Measurements from ENCODE around the gene RAB4B. TPM values are rescaled to one million over a fixed set of nuclear protein-coding genes. Genes with fewer than 3 reads are reported as not detected.

Gene RAB4B
- total RNA-seq, 2 experiments from 2014 or later, result 37.1 to 51.3 TPM

DNA sequence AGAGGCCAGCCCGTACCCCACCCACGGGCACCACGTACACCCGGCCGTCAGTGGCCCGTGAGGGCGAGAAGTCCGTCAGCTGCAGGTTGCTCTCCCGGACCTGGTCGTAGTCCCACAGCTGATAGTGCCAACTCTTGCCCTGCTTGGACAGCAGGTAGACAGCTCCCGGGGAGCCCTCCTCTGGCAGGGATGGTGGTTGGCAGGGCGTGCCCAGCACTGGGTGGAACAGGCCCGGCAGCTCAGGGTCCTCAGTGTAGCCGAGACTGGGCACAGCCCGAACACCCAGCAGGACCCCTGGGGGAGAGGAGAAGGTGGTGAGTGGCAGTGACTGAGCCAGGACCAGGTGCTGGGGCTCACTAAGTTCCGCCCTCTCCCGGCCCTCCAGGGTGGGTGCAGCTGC lies 35.6 kb upstream of the RAB4B start:
- Histone ChIP-seq H2AFZ (ENCODE audit: low read length) (no peak overlapping the region), H3K4me3 (ENCODE audit: low read depth, low read length, poor library complexity, severe bottlenecking) (no peak overlapping the region), H3K4me2 (ENCODE audit: low read length) (no peak overlapping the region), H3K9me2 (ENCODE audit: insufficient read depth, low read length) (no peaks in the 10 kb centered on the region), H3K79me2 (ENCODE audit: insufficient read depth, low read depth, low read length) (no peaks in the 10 kb centered on the region; the same call in 1 of the 2 replicates), H3K27ac (ENCODE audit: low read depth, low read length, poor library complexity, severe bottlenecking) (no peak overlapping the region), H3K9me3 (ENCODE audit: low read length) (no peaks in the 10 kb centered on the region), H3K4me1 (ENCODE audit: insufficient read depth, low read length, poor library complexity, severe bottlenecking) (no peaks in the 10 kb centered on the region), H4K20me1 (ENCODE audit: insufficient read depth, low read length) (no peaks in the 10 kb centered on the region), H3K36me3 (ENCODE audit: insufficient read depth, low read length) (peaks cover 10% of the 10 kb centered on the region; the same call in 1 of the 2 replicates)
- CTCF ChIA-PET (ENCODE audit: unreplicated experiment), result no interaction called here
- DNase-seq (ENCODE audit: low spot score), result no peak
- intact Hi-C loops (cut with micrococcal nuclease; ENCODE audit: unreplicated experiment), result no loop called here
- TF ChIP-seq, protein P1, sequence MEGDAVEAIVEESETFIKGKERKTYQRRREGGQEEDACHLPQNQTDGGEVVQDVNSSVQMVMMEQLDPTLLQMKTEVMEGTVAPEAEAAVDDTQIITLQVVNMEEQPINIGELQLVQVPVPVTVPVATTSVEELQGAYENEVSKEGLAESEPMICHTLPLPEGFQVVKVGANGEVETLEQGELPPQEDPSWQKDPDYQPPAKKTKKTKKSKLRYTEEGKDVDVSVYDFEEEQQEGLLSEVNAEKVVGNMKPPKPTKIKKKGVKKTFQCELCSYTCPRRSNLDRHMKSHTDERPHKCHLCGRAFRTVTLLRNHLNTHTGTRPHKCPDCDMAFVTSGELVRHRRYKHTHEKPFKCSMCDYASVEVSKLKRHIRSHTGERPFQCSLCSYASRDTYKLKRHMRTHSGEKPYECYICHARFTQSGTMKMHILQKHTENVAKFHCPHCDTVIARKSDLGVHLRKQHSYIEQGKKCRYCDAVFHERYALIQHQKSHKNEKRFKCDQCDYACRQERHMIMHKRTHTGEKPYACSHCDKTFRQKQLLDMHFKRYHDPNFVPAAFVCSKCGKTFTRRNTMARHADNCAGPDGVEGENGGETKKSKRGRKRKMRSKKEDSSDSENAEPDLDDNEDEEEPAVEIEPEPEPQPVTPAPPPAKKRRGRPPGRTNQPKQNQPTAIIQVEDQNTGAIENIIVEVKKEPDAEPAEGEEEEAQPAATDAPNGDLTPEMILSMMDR (conservative IDR thresholded peaks at IDR 0.05; ENCODE audit: low read length), result no peak
- no peak for TF ChIP-seq EZH2phosphoT487 (IDR thresholded peaks at IDR 0.05; ENCODE audit: borderline replicate concordance, low read depth, low read length)
- POLR2A ChIA-PET, result no interaction called here
- no TSS peak for BruUV-seq (replicated peaks)

DNA sequence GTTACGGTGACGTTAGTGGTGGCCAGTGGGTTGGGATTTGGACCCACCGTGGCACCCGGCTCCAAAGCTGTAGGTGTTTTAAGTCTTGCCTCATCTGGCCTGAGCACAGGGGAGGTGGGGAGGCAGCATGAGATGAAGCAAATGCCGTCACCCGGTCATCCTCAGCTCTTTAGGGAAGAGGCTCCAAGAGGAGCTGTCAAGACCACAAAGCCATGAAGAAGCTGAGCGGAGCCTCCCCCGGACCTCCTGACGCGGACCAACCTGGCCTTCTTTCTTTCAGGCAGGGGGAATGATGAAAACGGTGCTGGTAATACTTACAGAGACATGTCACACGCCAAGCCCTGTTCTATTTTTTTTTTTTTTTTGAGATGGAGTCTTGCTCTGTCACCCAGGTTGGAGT lies 35.2 kb upstream of the RAB4B start:
- H2AFZ ChIP-seq (ENCODE audit: low read length), result no peak overlapping the region
- H3K4me1 ChIP-seq (ENCODE audit: insufficient read depth, low read length, poor library complexity, severe bottlenecking), result peaks cover 3% of the 10 kb centered on the region
- H3K4me3 ChIP-seq (ENCODE audit: low read depth, low read length, poor library complexity, severe bottlenecking), result no peak overlapping the region
- H3K9me3 ChIP-seq (ENCODE audit: low read length), result no peaks in the 10 kb centered on the region
- no peaks in the 10 kb centered on the region for H3K9me2 ChIP-seq (ENCODE audit: insufficient read depth, low read length)
- POLR2A ChIA-PET, result interaction anchor here (0.9 kb wide), 1 partner anchor 16 kb away, joined by 3 read pairs; no protein-coding TSS in a partner anchor
- peaks cover 10% of the 10 kb centered on the region; the same call in 1 of the 2 replicates for H3K36me3 ChIP-seq (ENCODE audit: insufficient read depth, low read length)
- H4K20me1 ChIP-seq (ENCODE audit: insufficient read depth, low read length), result no peaks in the 10 kb centered on the region
- intact Hi-C loops (cut with micrococcal nuclease; ENCODE audit: unreplicated experiment), result no loop called here
- peaks cover 4% of the 10 kb centered on the region; the same call in 1 of the 2 replicates for H3K79me2 ChIP-seq (ENCODE audit: insufficient read depth, low read depth, low read length)
- CTCF ChIA-PET (ENCODE audit: unreplicated experiment), result no interaction called here
- TF ChIP-seq, protein P1 (conservative IDR thresholded peaks at IDR 0.05; ENCODE audit: low read length), result no peak
- no peak for TF ChIP-seq EZH2phosphoT487 (IDR thresholded peaks at IDR 0.05; ENCODE audit: borderline replicate concordance, low read depth, low read length)
- no TSS peak for BruUV-seq (replicated peaks)
- no peak for DNase-seq (ENCODE audit: low spot score)
- H3K27ac ChIP-seq (ENCODE audit: low read depth, low read length, poor library complexity, severe bottlenecking), result no peak overlapping the region
- H3K4me2 ChIP-seq (ENCODE audit: low read length), result no peak overlapping the region

DNA sequence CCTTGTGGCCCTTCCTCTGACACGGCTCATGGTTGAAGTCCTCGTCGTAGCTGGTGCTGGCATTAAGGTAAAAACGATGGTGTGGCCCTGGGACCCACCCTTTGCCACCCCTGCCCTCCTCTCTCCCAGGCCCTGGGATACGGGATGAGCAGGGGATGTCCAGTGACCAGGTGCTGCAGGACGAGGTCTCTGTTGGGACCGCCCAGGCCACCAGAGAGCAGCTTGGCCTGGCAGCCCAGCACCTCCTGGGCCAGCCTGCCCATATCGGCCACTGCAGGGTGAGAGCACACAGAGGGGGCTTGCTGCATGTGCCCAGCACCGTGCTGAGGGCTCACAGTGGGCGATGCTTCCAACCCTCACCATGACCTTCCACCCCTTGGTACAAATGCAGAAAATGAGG lies 34.1 kb upstream of the RAB4B start:
- Histone ChIP-seq H3K79me2 (ENCODE audit: insufficient read depth, low read depth, low read length) (peaks cover 6% of the 10 kb centered on the region; the same call in 1 of the 2 replicates), H3K9me2 (ENCODE audit: insufficient read depth, low read length) (no peaks in the 10 kb centered on the region), H2AFZ (ENCODE audit: low read length) (no peak overlapping the region), H3K27ac (ENCODE audit: low read depth, low read length, poor library complexity, severe bottlenecking) (no peak overlapping the region), H4K20me1 (ENCODE audit: insufficient read depth, low read length) (no peaks in the 10 kb centered on the region), H3K4me2 (ENCODE audit: low read length) (no peak overlapping the region), H3K9me3 (ENCODE audit: low read length) (no peaks in the 10 kb centered on the region), H3K4me1 (ENCODE audit: insufficient read depth, low read length, poor library complexity, severe bottlenecking) (peaks cover 13% of the 10 kb centered on the region), H3K4me3 (ENCODE audit: low read depth, low read length, poor library complexity, severe bottlenecking) (no peak overlapping the region), H3K36me3 (ENCODE audit: insufficient read depth, low read length) (peaks cover 10% of the 10 kb centered on the region; the same call in 1 of the 2 replicates)
- BruUV-seq (replicated peaks), result no TSS peak
- no peak for DNase-seq (ENCODE audit: low spot score)
- CTCF ChIA-PET (ENCODE audit: unreplicated experiment), result no interaction called here
- intact Hi-C loops (cut with micrococcal nuclease; ENCODE audit: unreplicated experiment), result no loop called here
- no peak for TF ChIP-seq EZH2phosphoT487 (IDR thresholded peaks at IDR 0.05; ENCODE audit: borderline replicate concordance, low read depth, low read length)
- TF ChIP-seq, protein P1 (conservative IDR thresholded peaks at IDR 0.05; ENCODE audit: low read length), result no peak
- POLR2A ChIA-PET, result interaction anchor here (0.9 kb wide), 1 partner anchor 17 kb away, joined by 3 read pairs; no protein-coding TSS in a partner anchor

Measured in OCI-LY7 (cell line).